ENCODE results near the gene CEBPZOS. TPM values are rescaled to one million over a fixed set of nuclear protein-coding genes. Genes with fewer than 3 reads are reported as not detected.

The CEBPZOS gene
- total and polyA plus RNA-seq, 9 of the 15 experiments (the other 6 are each of a cell fraction or from before 2014, with no cell fraction given), result 21.7 to 64.8 (median 46.7) TPM

DNA sequence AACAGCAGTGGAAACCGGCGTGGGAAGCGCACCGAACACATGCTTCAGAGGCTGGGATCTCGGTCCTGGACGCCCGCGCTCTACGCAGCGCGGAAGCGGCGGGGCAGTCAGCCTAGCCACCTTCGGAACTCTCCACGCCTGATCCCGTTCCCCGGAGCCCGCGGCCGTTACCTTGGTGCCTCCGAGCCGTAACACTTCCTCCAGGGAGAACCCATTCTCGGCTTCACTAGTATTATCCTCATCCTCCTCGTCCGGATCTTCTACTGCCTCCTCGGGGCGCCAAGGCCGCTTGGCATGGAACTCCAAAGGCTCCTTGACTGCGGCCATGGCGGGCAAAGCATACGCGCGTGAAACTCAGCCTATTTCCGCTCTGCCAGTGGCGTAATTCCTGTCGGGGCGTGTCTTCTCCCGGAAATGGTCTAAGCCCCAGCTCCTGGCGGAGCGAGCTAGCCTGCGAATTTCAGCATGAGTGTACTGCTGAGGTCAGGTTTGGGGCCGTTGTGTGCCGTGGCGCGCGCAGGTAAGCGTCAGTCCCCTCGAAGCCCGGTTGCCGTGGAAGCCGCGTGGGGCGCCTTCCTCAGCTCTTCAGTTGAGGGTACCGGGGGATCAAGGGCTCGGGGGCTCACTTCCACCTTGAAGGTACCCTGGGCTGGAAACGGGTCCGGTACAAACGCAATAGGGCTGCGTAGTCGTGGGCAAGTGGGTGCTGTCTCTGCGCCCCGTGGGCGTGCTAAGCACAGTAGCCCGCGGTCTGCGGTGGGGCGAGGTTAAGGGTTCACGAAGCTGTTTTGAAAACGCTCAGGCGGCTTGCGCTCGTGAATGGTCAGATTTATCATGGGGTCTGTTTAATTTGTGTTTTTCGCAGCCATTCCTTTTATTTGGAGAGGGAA, 35.2 kb downstream of the CEBPZOS start, which contains the start of the genes CEBPZ and NDUFAF7 (continued):
- TF ChIP-seq HDAC6 (IDR thresholded peaks at IDR 0.05; ENCODE audit: low read depth, low read length) (no peak), SNRNP70 (optimal IDR thresholded peaks at IDR 0.05; ENCODE audit: low read depth, low read length) (no peak), ZNF57 (CRISPR knock-in tag; IDR thresholded peaks at IDR 0.05) (no peak), MCM3 (IDR thresholded peaks at IDR 0.05) (no peak), BCOR (IDR thresholded peaks at IDR 0.05) (peak; percentile 16; the same call in 1 of the 2 replicates), ZNF444 (CRISPR knock-in tag; IDR thresholded peaks at IDR 0.05) (no peak), RBBP5 (IDR thresholded peaks at IDR 0.05; ENCODE audit: borderline replicate concordance, insufficient read depth, low read length, poor library complexity, severe bottlenecking) (peak; percentile 88), ZNF232 (CRISPR knock-in tag; IDR thresholded peaks at IDR 0.05) (0 out of 2 replicates have a peak, but pooled peaks have one; percentile 84), TCF7L2 (IDR thresholded peaks at IDR 0.05; ENCODE audit: low read depth, low read length) (no peak), RBM25 (IDR thresholded peaks at IDR 0.05; ENCODE audit: low read depth, low read length, severe bottlenecking) (no peak), PTBP1 (IDR thresholded peaks at IDR 0.05; ENCODE audit: low read depth, low read length) (no peak), FOS (IDR thresholded peaks at IDR 0.05; ENCODE audit: extremely low read depth, insufficient read length) (no peak), HDAC2 (IDR thresholded peaks at IDR 0.05) (peak; percentile 76), ZC3H11A (IDR thresholded peaks at IDR 0.05; ENCODE audit: low read depth, low read length) (no peak)
- TF ChIP-seq, protein P1, sequence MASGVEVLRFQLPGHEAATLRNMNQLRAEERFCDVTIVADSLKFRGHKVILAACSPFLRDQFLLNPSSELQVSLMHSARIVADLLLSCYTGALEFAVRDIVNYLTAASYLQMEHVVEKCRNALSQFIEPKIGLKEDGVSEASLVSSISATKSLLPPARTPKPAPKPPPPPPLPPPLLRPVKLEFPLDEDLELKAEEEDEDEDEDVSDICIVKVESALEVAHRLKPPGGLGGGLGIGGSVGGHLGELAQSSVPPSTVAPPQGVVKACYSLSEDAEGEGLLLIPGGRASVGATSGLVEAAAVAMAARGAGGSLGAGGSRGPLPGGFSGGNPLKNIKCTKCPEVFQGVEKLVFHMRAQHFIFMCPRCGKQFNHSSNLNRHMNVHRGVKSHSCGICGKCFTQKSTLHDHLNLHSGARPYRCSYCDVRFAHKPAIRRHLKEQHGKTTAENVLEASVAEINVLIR (CRISPR knock-in tag; IDR thresholded peaks at IDR 0.05), result 0 out of 2 replicates have a peak, but pooled peaks have one; percentile 32
- TF ChIP-seq, protein P2, sequence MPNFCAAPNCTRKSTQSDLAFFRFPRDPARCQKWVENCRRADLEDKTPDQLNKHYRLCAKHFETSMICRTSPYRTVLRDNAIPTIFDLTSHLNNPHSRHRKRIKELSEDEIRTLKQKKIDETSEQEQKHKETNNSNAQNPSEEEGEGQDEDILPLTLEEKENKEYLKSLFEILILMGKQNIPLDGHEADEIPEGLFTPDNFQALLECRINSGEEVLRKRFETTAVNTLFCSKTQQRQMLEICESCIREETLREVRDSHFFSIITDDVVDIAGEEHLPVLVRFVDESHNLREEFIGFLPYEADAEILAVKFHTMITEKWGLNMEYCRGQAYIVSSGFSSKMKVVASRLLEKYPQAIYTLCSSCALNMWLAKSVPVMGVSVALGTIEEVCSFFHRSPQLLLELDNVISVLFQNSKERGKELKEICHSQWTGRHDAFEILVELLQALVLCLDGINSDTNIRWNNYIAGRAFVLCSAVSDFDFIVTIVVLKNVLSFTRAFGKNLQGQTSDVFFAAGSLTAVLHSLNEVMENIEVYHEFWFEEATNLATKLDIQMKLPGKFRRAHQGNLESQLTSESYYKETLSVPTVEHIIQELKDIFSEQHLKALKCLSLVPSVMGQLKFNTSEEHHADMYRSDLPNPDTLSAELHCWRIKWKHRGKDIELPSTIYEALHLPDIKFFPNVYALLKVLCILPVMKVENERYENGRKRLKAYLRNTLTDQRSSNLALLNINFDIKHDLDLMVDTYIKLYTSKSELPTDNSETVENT (CRISPR knock-in tag; IDR thresholded peaks at IDR 0.05), result no peak
- TF ChIP-seq, protein P3, sequence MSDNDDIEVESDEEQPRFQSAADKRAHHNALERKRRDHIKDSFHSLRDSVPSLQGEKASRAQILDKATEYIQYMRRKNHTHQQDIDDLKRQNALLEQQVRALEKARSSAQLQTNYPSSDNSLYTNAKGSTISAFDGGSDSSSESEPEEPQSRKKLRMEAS (CRISPR knock-in tag; IDR thresholded peaks at IDR 0.05), result peak; percentile 59
- TF ChIP-seq, protein P4, sequence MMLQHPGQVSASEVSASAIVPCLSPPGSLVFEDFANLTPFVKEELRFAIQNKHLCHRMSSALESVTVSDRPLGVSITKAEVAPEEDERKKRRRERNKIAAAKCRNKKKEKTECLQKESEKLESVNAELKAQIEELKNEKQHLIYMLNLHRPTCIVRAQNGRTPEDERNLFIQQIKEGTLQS (IDR thresholded peaks at IDR 0.05), result 0 out of 2 replicates have a peak, but pooled peaks have one; percentile 30
- TF ChIP-seq, protein P4 (CRISPR knock-in tag; conservative IDR thresholded peaks at IDR 0.05), result no peak
- TF ChIP-seq, protein P5, sequence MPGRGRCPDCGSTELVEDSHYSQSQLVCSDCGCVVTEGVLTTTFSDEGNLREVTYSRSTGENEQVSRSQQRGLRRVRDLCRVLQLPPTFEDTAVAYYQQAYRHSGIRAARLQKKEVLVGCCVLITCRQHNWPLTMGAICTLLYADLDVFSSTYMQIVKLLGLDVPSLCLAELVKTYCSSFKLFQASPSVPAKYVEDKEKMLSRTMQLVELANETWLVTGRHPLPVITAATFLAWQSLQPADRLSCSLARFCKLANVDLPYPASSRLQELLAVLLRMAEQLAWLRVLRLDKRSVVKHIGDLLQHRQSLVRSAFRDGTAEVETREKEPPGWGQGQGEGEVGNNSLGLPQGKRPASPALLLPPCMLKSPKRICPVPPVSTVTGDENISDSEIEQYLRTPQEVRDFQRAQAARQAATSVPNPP (IDR thresholded peaks at IDR 0.05; ENCODE audit: borderline replicate concordance, insufficient read depth, insufficient read length), result no peak
